H9 (cell line): ENCODE results near the gene LRRC27. TPM values are rescaled to one million over a fixed set of nuclear protein-coding genes. Genes with fewer than 3 reads are reported as not detected.

ENCODE experiments used
- DNase-seq: peaks from one replicate; pipeline ENCODE4 v3.0.0-alpha.2; 2017
- H2AFZ ChIP-seq: one replicate; pipeline ENCODE4 v1.6.1; 2013; ENCODE audit warnings: mild to moderate bottlenecking, low read length, control low read depth, moderate library complexity
- H2AK5ac ChIP-seq: 2 replicates; pipeline ENCODE4 v1.6.1; 2013; ENCODE audit warnings: low read length, control low read depth, mixed read lengths; ENCODE audit not compliant: insufficient read length
- H2BK120ac ChIP-seq: one replicate; pipeline ENCODE4 v1.6.1; 2013; ENCODE audit warnings: low read depth, mild to moderate bottlenecking, low read length, control low read depth, inconsistent platforms; ENCODE audit not compliant: poor library complexity, severe bottlenecking
- H2BK12ac ChIP-seq: 2 replicates; pipeline ENCODE4 v1.6.1; 2013; ENCODE audit warnings: low read length, control low read depth, mixed read lengths, low read depth; ENCODE audit not compliant: insufficient read length
- H2BK15ac ChIP-seq: 2 replicates; pipeline ENCODE4 v1.6.1; 2013; ENCODE audit warnings: low read depth, low read length, control low read depth
- H2BK20ac ChIP-seq: one replicate; pipeline ENCODE4 v1.6.1; 2013; ENCODE audit warnings: low read depth, mild to moderate bottlenecking, low read length, control low read depth, inconsistent platforms; ENCODE audit not compliant: poor library complexity, severe bottlenecking
- H2BK5ac ChIP-seq: 2 replicates; pipeline ENCODE4 v1.6.1; 2013; ENCODE audit warnings: low read length, control low read depth, mixed read lengths; ENCODE audit not compliant: insufficient read length
- H3K14ac ChIP-seq: 2 replicates; pipeline ENCODE4 v1.6.1; 2013; ENCODE audit warnings: low read length, control low read depth; ENCODE audit not compliant: insufficient read depth
- H3K18ac ChIP-seq: 2 replicates; pipeline ENCODE4 v1.6.1; 2013; ENCODE audit warnings: low read depth, mild to moderate bottlenecking, mixed read lengths, low read length, control low read depth; ENCODE audit not compliant: insufficient read length
- H3K23ac ChIP-seq: 2 replicates; pipeline ENCODE4 v1.6.1; 2013; ENCODE audit warnings: low read length, control low read depth, mixed read lengths, low read depth; ENCODE audit not compliant: insufficient read length
- H3K23me2 ChIP-seq: 2 replicates; pipeline ENCODE4 v1.6.1; 2013; ENCODE audit warnings: low read depth, mild to moderate bottlenecking, mixed read lengths, low read length, control low read depth; ENCODE audit not compliant: insufficient read length, poor library complexity, severe bottlenecking
- H3K27ac ChIP-seq: 2 replicates; pipeline ENCODE4 v1.5.1; 2013; ENCODE audit warnings: low read length, control low read depth, mixed read lengths, low read depth; ENCODE audit not compliant: insufficient read length
- H3K27me3 ChIP-seq: 2 replicates; pipeline ENCODE4 v1.6.1; 2013; ENCODE audit warnings: low read length, control low read depth, inconsistent platforms; ENCODE audit not compliant: insufficient read depth
- H3K4ac ChIP-seq: 2 replicates; pipeline ENCODE4 v1.6.1; 2013; ENCODE audit warnings: low read depth, mild to moderate bottlenecking, control low read depth, inconsistent platforms, low read length, moderate library complexity
- H3K4me1 ChIP-seq: 2 replicates; pipeline ENCODE4 v1.6.1; 2013; ENCODE audit warnings: low read length, control low read depth, inconsistent platforms; ENCODE audit not compliant: insufficient read depth
- H3K4me2 ChIP-seq: 2 replicates; pipeline ENCODE4 v1.6.1; 2013; ENCODE audit warnings: low read length, control low read depth, mixed read lengths; ENCODE audit not compliant: insufficient read length, insufficient read depth
- H3K56ac ChIP-seq: 2 replicates; pipeline ENCODE4 v1.6.1; 2013; ENCODE audit warnings: low read depth, mild to moderate bottlenecking, mixed read lengths, low read length, control low read depth; ENCODE audit not compliant: insufficient read length
- H3K79me1 ChIP-seq: 2 replicates; pipeline ENCODE4 v1.6.1; 2013; ENCODE audit warnings: low read depth, mild to moderate bottlenecking, moderate library complexity, low read length, control low read depth, inconsistent platforms; ENCODE audit not compliant: insufficient read depth, poor library complexity, severe bottlenecking
- H3K79me2 ChIP-seq: 2 replicates; pipeline ENCODE4 v1.6.1; 2013; ENCODE audit warnings: low read length, control low read depth, inconsistent platforms; ENCODE audit not compliant: insufficient read depth
- H3K9ac ChIP-seq: 2 replicates; pipeline ENCODE4 v1.6.1; 2013; ENCODE audit warnings: low read length, control low read depth, mixed read lengths; ENCODE audit not compliant: insufficient read length; ENCODE audit errors: extremely low read depth
- H3K9me3 ChIP-seq: one replicate; pipeline ENCODE4 v1.6.1; 2013; ENCODE audit warnings: low read depth, low read length, inconsistent platforms; ENCODE audit not compliant: control insufficient read depth
- H3T11ph ChIP-seq: one replicate; pipeline ENCODE4 v1.6.1; 2013; ENCODE audit warnings: mild to moderate bottlenecking, low read length, control low read depth, inconsistent platforms
- H4K20me1 ChIP-seq: one replicate; pipeline ENCODE4 v1.6.1; 2013; ENCODE audit not compliant: control insufficient read depth, insufficient read length, insufficient read depth
- H4K5ac ChIP-seq: 2 replicates; pipeline ENCODE4 v1.6.1; 2013; ENCODE audit warnings: low read depth, mild to moderate bottlenecking, mixed read lengths, low read length, control low read depth; ENCODE audit not compliant: insufficient read length
- H4K8ac ChIP-seq: replicated peaks from 2 replicates; pipeline ENCODE4 v1.6.1; 2013; ENCODE audit warnings: low read length, control low read depth, mixed read lengths, low read depth; ENCODE audit not compliant: insufficient read length
- H4K91ac ChIP-seq: 2 replicates; pipeline ENCODE4 v1.6.1; 2013; ENCODE audit warnings: low read depth, mild to moderate bottlenecking, moderate library complexity, mixed read lengths, low read length, control low read depth; ENCODE audit not compliant: insufficient read length
- H3K27ac Mint-ChIP-seq, 3 experiments: 2 replicates in 2 of 3; 3 replicates in 1 of 3; pipeline ENCODE4 v1.8.0; 2020 to 2021; ENCODE audit warnings: mixed read lengths in 3 of 3, mild to moderate bottlenecking in 1 of 3, moderate library complexity in 1 of 3
- H3K27me3 Mint-ChIP-seq: 2 replicates; pipeline ENCODE4 v1.8.0; 2021; ENCODE audit warnings: low read depth, mild to moderate bottlenecking, moderate library complexity, mixed read lengths
- H3K36me3 Mint-ChIP-seq, 3 experiments: 2 replicates in 2 of 3; 3 replicates in 1 of 3; pipeline ENCODE4 v1.8.0; 2020 to 2021; ENCODE audit warnings: low read depth in 3 of 3, mixed read lengths in 3 of 3; ENCODE audit not compliant: insufficient read depth in 1 of 3
- H3K4me1 Mint-ChIP-seq, 2 experiments: 2 replicates each; pipeline ENCODE4 v1.8.0; 2020; ENCODE audit warnings: mixed read lengths in 2 of 2
- H3K4me3 Mint-ChIP-seq, 2 experiments: 2 replicates in 1 of 2; 3 replicates in 1 of 2; pipeline ENCODE4 v1.8.0; 2020 to 2021; ENCODE audit warnings: mild to moderate bottlenecking in 2 of 2, mixed read lengths in 2 of 2, moderate library complexity in 1 of 2
- H3K9me3 Mint-ChIP-seq, 2 experiments: 2 replicates in 1 of 2; 3 replicates in 1 of 2; pipeline ENCODE4 v1.8.0; 2020; ENCODE audit warnings: mild to moderate bottlenecking in 2 of 2, mixed read lengths in 2 of 2, moderate library complexity in 1 of 2
- CTCF ChIP-seq: fragments of 200-600 bp; sonication (generic); conservative IDR thresholded peaks from 3 replicates; pipeline ENCODE4 v1.8.0; 2021; ENCODE audit warnings: antibody characterized with exemption, mild to moderate bottlenecking
- WGBS: extraction: QIAGEN DNeasy Blood & Tissue Kit; methylation state at CpG from one replicate; pipeline ENCODE4 v1.1.7; 2013; ENCODE audit warnings: missing lambda C conversion rate, low lambda C conversion rate, mixed read lengths; ENCODE audit not compliant: insufficient read length; ENCODE audit errors: extremely low coverage; 5-methylcytosine and 5-hydroxymethylcytosine counted together
- total RNA-seq: library from RNA; stranded (reverse); gene quantifications from 2 replicates; pipeline ENCODE4 v1.2.1, GENCODE V29; 2021

LRRC27 gene
- total RNA-seq, 1 experiment from 2014 or later = 2.7 TPM

- H3K4me1 ChIP-seq = no peaks in the 10 kb centered on the region
Observed at GRCh38 chr10:132353456-132354355, 21.7 kb downstream of the LRRC27 start.

More at GRCh38 chr10:132353456-132354355, 21.7 kb downstream of the LRRC27 start:
- no peaks in the 10 kb centered on the region for H4K20me1 ChIP-seq
- H3K4ac ChIP-seq = no peak overlapping the region
- no peak overlapping the region for H2BK20ac ChIP-seq
- no peak for TF ChIP-seq CTCF
- no peak overlapping the region for H2AK5ac ChIP-seq
- no peak overlapping the region for H2BK15ac ChIP-seq
- no peak overlapping the region for H2AFZ ChIP-seq
- Mint-ChIP-seq H3K9me3 (peaks cover 3 to 7% of the 10 kb centered on the region in 2 experiments; a peak in 4 of 5 replicates), H3K4me1 (peaks cover 2 to 6% of the 10 kb centered on the region in 2 experiments; a peak in 2 of 4 replicates), H3K4me3 (no peak overlapping the region; a peak in 1 of 5 replicates), H3K27me3 (peaks cover 5% of the 10 kb centered on the region), H3K36me3 (peaks cover 0 to 4% (median 0%) of the 10 kb centered on the region in 3 experiments; a peak in 3 of 7 replicates), H3K27ac (no peak overlapping the region)
- H3K56ac ChIP-seq = no peak overlapping the region
- no peaks in the 10 kb centered on the region for H3K23me2 ChIP-seq
- H3T11ph ChIP-seq = no peak overlapping the region
- H4K5ac ChIP-seq = no peak overlapping the region
- H2BK5ac ChIP-seq = no peak overlapping the region
- no peak overlapping the region for H3K4me2 ChIP-seq
- H3K18ac ChIP-seq = no peak overlapping the region
- no peaks in the 10 kb centered on the region for H3K79me1 ChIP-seq
- H2BK120ac ChIP-seq = no peak overlapping the region
- H3K9ac ChIP-seq = no peak overlapping the region
- no CpG with 5 or more reads among the region's 20 CpGs for WGBS
- DNase-seq = peak; percentile 10
- H3K27ac ChIP-seq = no peak overlapping the region
- H4K8ac ChIP-seq = no peak overlapping the region
- H3K14ac ChIP-seq = no peak overlapping the region; the same call in 1 of the 2 replicates
- H3K23ac ChIP-seq = no peak overlapping the region
- H3K79me2 ChIP-seq = no peaks in the 10 kb centered on the region
- no peak overlapping the region for H2BK12ac ChIP-seq
- H3K9me3 ChIP-seq = no peaks in the 10 kb centered on the region
- no peaks in the 10 kb centered on the region for H3K27me3 ChIP-seq
- no peak overlapping the region for H4K91ac ChIP-seq
